HFFc6 (cell line): ENCODE results near the gene WRNIP1. TPM values are rescaled to one million over a fixed set of nuclear protein-coding genes. Genes with fewer than 3 reads are reported as not detected.
A peak's percentile ranks its signal among the peaks of the same experiment; 100 is the strongest.

ENCODE experiments used
- DNase-seq: peaks from one replicate; pipeline ENCODE4 v3.0.0-alpha.2; 2018
- H3K27ac Mint-ChIP-seq: 2 replicates; pipeline ENCODE4 v1.8.0; 2020; ENCODE audit warnings: mild to moderate bottlenecking, mixed read lengths
- H3K27me3 Mint-ChIP-seq: 2 replicates; pipeline ENCODE4 v1.8.0; 2021; ENCODE audit warnings: mild to moderate bottlenecking, moderate library complexity, mixed read lengths; ENCODE audit not compliant: insufficient read depth
- H3K36me3 Mint-ChIP-seq: 2 replicates; pipeline ENCODE4 v1.8.0; 2021; ENCODE audit warnings: low read depth, mixed read lengths
- H3K4me1 Mint-ChIP-seq: 2 replicates; pipeline ENCODE4 v1.8.0; 2020; ENCODE audit warnings: low read depth, mixed read lengths
- H3K4me3 Mint-ChIP-seq: 2 replicates; pipeline ENCODE4 v1.8.0; 2020; ENCODE audit warnings: mild to moderate bottlenecking, moderate library complexity, mixed read lengths
- H3K9me3 Mint-ChIP-seq: 2 replicates; pipeline ENCODE4 v1.8.0; 2020; ENCODE audit warnings: mild to moderate bottlenecking, mixed read lengths
- CTCF ChIP-seq: fragments of 200-600 bp; sonication (generic); IDR thresholded peaks from 2 replicates; pipeline ENCODE4 v1.5.0; 2021; ENCODE audit warnings: antibody characterized with exemption, mild to moderate bottlenecking
- total RNA-seq, 6 experiments: library from RNA; stranded (reverse); fragmentation: NEBNext Ultra II Directional; extraction: Animal tissue kit (Norgen Biotek cat#: 25700); gene quantifications; 2 replicates in 1 of 6; 3 replicates in 5 of 6; pipeline ENCODE4 v1.2.3, GENCODE V29; 2021

The WRNIP1 gene
- total RNA-seq, 6 experiments from 2014 or later = 31.9 to 40.4 (median 33.5) TPM

- DNase-seq = no peak
- Mint-ChIP-seq H3K27ac (no peak overlapping the region), H3K27me3 (peaks cover 4% of the 10 kb centered on the region; the same call in 1 of the 2 replicates), H3K9me3 (no peaks in the 10 kb centered on the region), H3K4me3 (no peak overlapping the region), H3K4me1 (peaks cover 5% of the 10 kb centered on the region; the same call in 1 of the 2 replicates), H3K36me3 (no peaks in the 10 kb centered on the region)
- TF ChIP-seq CTCF = no peak
Measured at GRCh38 chr6:2809015-2809414, 43.8 kb downstream of the WRNIP1 start.

- Mint-ChIP-seq H3K36me3 (no peaks in the 10 kb centered on the region), H3K27ac (no peak overlapping the region), H3K4me3 (no peak overlapping the region), H3K27me3 (peaks cover 4% of the 10 kb centered on the region; the same call in 1 of the 2 replicates), H3K9me3 (no peaks in the 10 kb centered on the region; the same call in 1 of the 2 replicates), H3K4me1 (peaks cover 5% of the 10 kb centered on the region; the same call in 1 of the 2 replicates)
- no peak for TF ChIP-seq CTCF
- no peak for DNase-seq
Measured at GRCh38 chr6:2810092-2810671, 45.0 kb downstream of the WRNIP1 start.

GRCh38 chr6:2812695-2813094, 47.5 kb downstream of the WRNIP1 start:
- no peak for DNase-seq

GRCh38 chr6:2816158-2816557, 51.0 kb downstream of the WRNIP1 start:
- Mint-ChIP-seq H3K36me3 (peaks cover 15% of the 10 kb centered on the region), H3K27ac (no peak overlapping the region), H3K4me3 (no peak overlapping the region), H3K4me1 (peaks cover 22% of the 10 kb centered on the region), H3K9me3 (peaks cover 16% of the 10 kb centered on the region), H3K27me3 (no peaks in the 10 kb centered on the region)
- TF ChIP-seq CTCF = no peak
- no peak for DNase-seq

More at GRCh38 chr6:2812695-2813094, 47.5 kb downstream of the WRNIP1 start:
- H3K9me3 Mint-ChIP-seq = peaks cover 16% of the 10 kb centered on the region
- H3K27ac Mint-ChIP-seq = no peak overlapping the region
- no peak overlapping the region for H3K4me3 Mint-ChIP-seq
- TF ChIP-seq CTCF = no peak
- peaks cover under 1% of the 10 kb centered on the region; the same call in 1 of the 2 replicates for H3K27me3 Mint-ChIP-seq
- peaks cover 7% of the 10 kb centered on the region for H3K4me1 Mint-ChIP-seq
- peaks cover 15% of the 10 kb centered on the region for H3K36me3 Mint-ChIP-seq

GRCh38 chr6:2817903-2818443, 52.8 kb downstream of the WRNIP1 start:
- TF ChIP-seq CTCF = no peak
- no peaks in the 10 kb centered on the region; the same call in 1 of the 2 replicates for H3K27me3 Mint-ChIP-seq
- H3K9me3 Mint-ChIP-seq = peaks cover 16% of the 10 kb centered on the region
- DNase-seq = peak; percentile 24
- peaks cover 15% of the 10 kb centered on the region for H3K36me3 Mint-ChIP-seq
- H3K4me3 Mint-ChIP-seq = peak overlapping the region; percentile 53; the same call in 1 of the 2 replicates
- peak overlapping the region; percentile 86 for H3K27ac Mint-ChIP-seq
- H3K4me1 Mint-ChIP-seq = peaks cover 22% of the 10 kb centered on the region
